Stimulated activated CD8-positive, alpha-beta memory T cell treated with anti-CD3 and anti-CD28 coated beads, Interleukin-15, amount 100 ng/mL, for 48 hours (primary cell): ENCODE data around the gene TBC1D3L.
"Not testable (repeated sequence)": the region's sequence is repeated elsewhere in the genome, so short reads cannot be mapped to it uniquely, and the experiment has no call there.

ENCODE experiments used
- DNase-seq, 2 donors: peaks; one replicate each; pipeline ENCODE4 v3.0.0-alpha.2; 2020; ENCODE audit warnings: low read depth in 2 of 2

The TBC1D3L gene

GRCh38 chr17:37988960-37989359, at the start of gene TBC1D3L:
TBC1D3L (minus strand) TSS chr17:37989060; CDS start chr17:37987520, 1,540 bp downstream.
- not testable (repeated sequence) for DNase-seq

GRCh38 chr17:38003676-38004075, 14.8 kb upstream of the TBC1D3L start, which contains the start of gene TBC1D3D:
TBC1D3D (plus strand) TSS chr17:38003976; CDS start chr17:38005561, 1,585 bp downstream.
- DNase-seq = not testable (repeated sequence)
